HCT116 (cell line): ENCODE measurements around the gene NOP16. TPM values are rescaled to one million over a fixed set of nuclear protein-coding genes. Genes with fewer than 3 reads are reported as not detected.

Source experiments
- ATAC-seq: fragments of 200-7000 bp; cut with Tn5 transposase; 2 replicates; pipeline ENCODE4 v1.9.1; 2020; ENCODE audit warnings: mild to moderate bottlenecking, moderate library complexity
- BruUV-seq: library from RNA; stranded (reverse); fragments of 400-500 nt; replicated peaks from 2 replicates; lab custom pipeline; 2021; lab: Mats Ljungman, UMichigan
- CTCF ChIA-PET: fragments of 300-600 bp; sonication (Branson Sonifier 250); formaldehyde crosslinking; loops from one replicate; lab custom pipeline; 2021; ENCODE audit warnings: antibody characterized with exemption; lab: Charles Lee
- POLR2A ChIA-PET: fragments of 300-600, 350-600 bp; sonication (Branson Sonifier 250); formaldehyde crosslinking; loops from one replicate; lab custom pipeline; 2021; ENCODE audit warnings: antibody characterized with exemption; lab: Charles Lee
- RAD21 ChIA-PET, 2 experiments: fragments of 300-600 bp; sonication (Branson Sonifier 250); formaldehyde crosslinking; loops; one replicate each; lab custom pipeline; 2023; ENCODE audit warnings: low total read pairs in 2 of 2; ENCODE audit not compliant: uncharacterized antibody in 2 of 2, unreplicated experiment in 2 of 2, low non-redundant PET in 1 of 2; lab: Charles Lee
- DNase-seq: peaks from one replicate; pipeline ENCODE4 v3.0.0-alpha.2; 2010; ENCODE audit warnings: low read depth, low spot score
- H2AFZ ChIP-seq: fragments of 200-600 bp; shearing (Covaris generic), sonication (generic); 2 replicates; pipeline ENCODE4 v1.6.1; 2017; ENCODE audit warnings: low read depth, mixed run types, mixed read lengths, antibody characterized with exemption, low read length; ENCODE audit not compliant: poor library complexity, severe bottlenecking
- H3K27ac ChIP-seq: 2 replicates; pipeline ENCODE4 v1.5.1; 2012; ENCODE audit warnings: low read depth, low read length
- H3K27me3 ChIP-seq: fragments of 200-600 bp; sonication (generic); 2 replicates; pipeline ENCODE4 v1.6.1; 2016; ENCODE audit warnings: mixed run types, low read length, mixed read lengths; ENCODE audit not compliant: insufficient read depth
- H3K36me3 ChIP-seq, 2 experiments: fragments of 200-500 bp in 1 of 2; fragments of 200-600 bp in 1 of 2; sonication (Bioruptor generic) in 1 of 2; sonication (generic) in 1 of 2; 2 replicates each; pipeline versions ENCODE4 v1.5.1 to v1.6.1; 2014 to 2016; ENCODE audit warnings: low read length in 2 of 2, inconsistent platforms in 1 of 2, mixed read lengths in 1 of 2, mixed run types in 1 of 2; ENCODE audit not compliant: insufficient read depth in 2 of 2, control insufficient read depth in 1 of 2
- H3K4me1 ChIP-seq, 2 experiments: fragments of 200-600 bp in 1 of 2; sonication (generic) in 1 of 2; 2 replicates each; pipeline versions ENCODE4 v1.5.1 to v1.6.1; 2012 to 2017; ENCODE audit warnings: low read length in 2 of 2, inconsistent platforms in 1 of 2, mild to moderate bottlenecking in 1 of 2, mixed read lengths in 1 of 2, mixed run types in 1 of 2, moderate library complexity in 1 of 2; ENCODE audit not compliant: insufficient read depth in 2 of 2, control insufficient read depth in 1 of 2
- H3K4me2 ChIP-seq: fragments of 200-600 bp; sonication (generic); 2 replicates; pipeline ENCODE4 v1.6.1; 2017; ENCODE audit warnings: mixed run types, low read length, mixed read lengths
- H3K4me3 ChIP-seq, 2 experiments: fragments of 200-600 bp in 1 of 2; sonication (generic) in 1 of 2; replicated peaks in 1 of 2; 2 replicates each; pipeline ENCODE4 v1.5.1; 2011 to 2016; ENCODE audit warnings: low read length in 2 of 2, control low read depth in 1 of 2, low read depth in 1 of 2, mild to moderate bottlenecking in 1 of 2, mixed read lengths in 1 of 2, mixed run types in 1 of 2
- H3K79me2 ChIP-seq: fragments of 200-600 bp; sonication (generic); 2 replicates; pipeline ENCODE4 v1.6.1; 2017; ENCODE audit warnings: mild to moderate bottlenecking, mixed run types, low read length, moderate library complexity, mixed read lengths; ENCODE audit not compliant: insufficient read depth
- H3K9ac ChIP-seq: fragments of 200-600 bp; sonication (generic); 2 replicates; pipeline ENCODE4 v1.6.1; 2016; ENCODE audit warnings: low read length, mixed read lengths
- H3K9me2 ChIP-seq: fragments of 200-600 bp; sonication (generic), shearing (Covaris generic); 2 replicates; pipeline ENCODE4 v1.6.1; 2017; ENCODE audit warnings: mixed run types, mild to moderate bottlenecking, moderate library complexity; ENCODE audit not compliant: insufficient read depth
- H3K9me3 ChIP-seq, 2 experiments: fragments of 200-500 bp in 1 of 2; fragments of 200-600 bp in 1 of 2; sonication (Bioruptor generic) in 1 of 2; sonication (generic) in 1 of 2; 2 replicates each; pipeline ENCODE4 v1.6.1; 2014 to 2017; ENCODE audit warnings: low read length in 2 of 2, mixed read lengths in 2 of 2, inconsistent platforms in 1 of 2, low read depth in 1 of 2, mild to moderate bottlenecking in 1 of 2, mixed run types in 1 of 2, moderate library complexity in 1 of 2; ENCODE audit not compliant: control insufficient read depth in 1 of 2, insufficient read depth in 1 of 2
- H4K20me1 ChIP-seq: fragments of 200-600 bp; sonication (generic), shearing (Covaris generic); 2 replicates; pipeline ENCODE4 v1.6.1; 2017; ENCODE audit warnings: mixed run types, mild to moderate bottlenecking, moderate library complexity; ENCODE audit not compliant: insufficient read depth
- ATF3 ChIP-seq: IDR thresholded peaks from 2 replicates; pipeline ENCODE4 v1.6.1; 2012
- EZH2phosphoT487 ChIP-seq: fragments of 200-600 bp; IDR thresholded peaks from 2 replicates; pipeline ENCODE4 v1.6.1; 2018; ENCODE audit warnings: antibody characterized with exemption, borderline replicate concordance
- JUND ChIP-seq: IDR thresholded peaks from 2 replicates; pipeline ENCODE4 v1.6.1; 2012
- MAX ChIP-seq: IDR thresholded peaks from 2 replicates; pipeline ENCODE4 v1.6.1; 2012
- POLR2A ChIP-seq: IDR thresholded peaks from 2 replicates; pipeline ENCODE4 v1.7.0; 2011; ENCODE audit warnings: borderline replicate concordance; ENCODE audit not compliant: insufficient read depth, insufficient read length; ENCODE audit errors: extremely low read depth
- RAD21 ChIP-seq: IDR thresholded peaks from 2 replicates; pipeline ENCODE4 v1.6.1; 2012; ENCODE audit warnings: low read depth, mild to moderate bottlenecking
- ZBTB33 ChIP-seq: IDR thresholded peaks from 2 replicates; pipeline ENCODE4 v1.6.1; 2011; ENCODE audit warnings: mild to moderate bottlenecking, low read length, moderate library complexity; ENCODE audit not compliant: insufficient replicate concordance; ENCODE audit errors: extremely low read depth
- ZFX ChIP-seq: fragments of 450-650 bp; IDR thresholded peaks from 2 replicates; pipeline ENCODE4 v1.6.1; 2017
- intact Hi-C: fragments of 100-400 bp; cut with micrococcal nuclease; formaldehyde crosslinking; loops from 2 replicates; pipeline ENCODE4 v1.10.0; 2022
- total RNA-seq: library from RNA; stranded (reverse); gene quantifications from one replicate; pipeline ENCODE4 v1.2.1, GENCODE V29; 2021; ENCODE audit not compliant: unreplicated experiment

NOP16 gene
- total RNA-seq, 1 experiment from 2014 or later, result 67.1 TPM

GRCh38 chr5:176424181-176424580 lies 35.8 kb upstream of the NOP16 start:
- ChIA-PET POLR2A (no interaction called here), CTCF (no interaction called here), RAD21 (no interaction called here)
- Histone ChIP-seq H3K4me2 (no peak overlapping the region), H3K9ac (no peak overlapping the region), H3K79me2 (no peaks in the 10 kb centered on the region), H3K36me3 (no peaks in the 10 kb centered on the region), H3K27me3 (no peaks in the 10 kb centered on the region), H3K9me2 (no peaks in the 10 kb centered on the region), H3K4me1 (peaks cover 0 to 13% of the 10 kb centered on the region in 2 experiments; a peak in 2 of 4 replicates), H3K9me3 (peaks cover 0 to 3% of the 10 kb centered on the region in 2 experiments; a peak in 1 of 4 replicates), H4K20me1 (no peaks in the 10 kb centered on the region), H3K4me3 (no peak overlapping the region), H2AFZ (no peak overlapping the region), H3K27ac (no peak overlapping the region)
- intact Hi-C loops, result no loop called here
- ATAC-seq (no peak), DNase-seq (no peak)
- TF ChIP-seq JUND (no peak), ZFX (no peak), ATF3 (no peak), EZH2phosphoT487 (no peak), RAD21 (no peak), POLR2A (no peak), ZBTB33 (no peak), MAX (no peak)
- no TSS peak for BruUV-seq
